Endodermal cell (in vitro differentiated cells): Measurements from ENCODE around the gene ARG1. TPM values are rescaled to one million over a fixed set of nuclear protein-coding genes. Genes with fewer than 3 reads are reported as not detected.

Source experiments
- DNase-seq: peaks from one replicate; pipeline ENCODE4 v3.0.0-alpha.2; 2017
- H3K27ac ChIP-seq: 2 replicates; pipeline ENCODE4 v1.5.1; 2013; ENCODE audit warnings: mild to moderate bottlenecking, low read depth, low read length, moderate library complexity
- H3K27me3 ChIP-seq: 2 replicates; pipeline ENCODE4 v1.6.1; 2013; ENCODE audit warnings: mild to moderate bottlenecking, low read length, moderate library complexity; ENCODE audit not compliant: insufficient read depth, control insufficient read depth, poor library complexity, severe bottlenecking
- H3K36me3 ChIP-seq: 2 replicates; pipeline ENCODE4 v1.7.0; 2013; ENCODE audit warnings: mild to moderate bottlenecking, low read length, moderate library complexity; ENCODE audit not compliant: control insufficient read depth, insufficient read depth
- H3K4me1 ChIP-seq: one replicate; pipeline ENCODE4 v1.7.0; 2013; ENCODE audit warnings: low read length; ENCODE audit not compliant: control insufficient read depth, insufficient read depth
- H3K4me3 ChIP-seq: 2 replicates; pipeline ENCODE4 v1.5.1; 2013; ENCODE audit warnings: mild to moderate bottlenecking, low read length, moderate library complexity
- H3K9ac ChIP-seq: 2 replicates; pipeline ENCODE4 v1.6.1; 2013; ENCODE audit warnings: mild to moderate bottlenecking, low read length, moderate library complexity; ENCODE audit not compliant: poor library complexity, severe bottlenecking; ENCODE audit errors: extremely low read depth
- H3K9me3 ChIP-seq: 2 replicates; pipeline ENCODE4 v1.6.1; 2013; ENCODE audit warnings: mild to moderate bottlenecking, low read length, moderate library complexity; ENCODE audit not compliant: control insufficient read depth
- H3K27ac Mint-ChIP-seq: 2 replicates; pipeline ENCODE4 v1.8.0; 2020; ENCODE audit warnings: mixed read lengths
- H3K27me3 Mint-ChIP-seq: 2 replicates; pipeline ENCODE4 v1.8.0; 2021; ENCODE audit warnings: mild to moderate bottlenecking, mixed read lengths; ENCODE audit not compliant: insufficient read depth
- H3K36me3 Mint-ChIP-seq: 2 replicates; pipeline ENCODE4 v1.8.0; 2020; ENCODE audit warnings: low read depth, mixed read lengths
- H3K4me1 Mint-ChIP-seq: 2 replicates; pipeline ENCODE4 v1.8.0; 2020; ENCODE audit warnings: mixed read lengths
- H3K4me3 Mint-ChIP-seq: 2 replicates; pipeline ENCODE4 v1.8.0; 2020; ENCODE audit warnings: mild to moderate bottlenecking, moderate library complexity, mixed read lengths
- H3K9me3 Mint-ChIP-seq: 2 replicates; pipeline ENCODE4 v1.8.0; 2020; ENCODE audit warnings: mild to moderate bottlenecking, mixed read lengths
- CTCF ChIP-seq: fragments of 200-600 bp; sonication (generic); conservative IDR thresholded peaks from 2 replicates; pipeline ENCODE4 v1.5.0; 2021; ENCODE audit warnings: antibody characterized with exemption, mild to moderate bottlenecking
- WGBS, 2 experiments: methylation state at CpG; one replicate each; pipeline versions ENCODE4 v1.1.5 to v1.1.7; 2013; ENCODE audit warnings: missing lambda C conversion rate in 2 of 2, mixed read lengths in 1 of 2; ENCODE audit not compliant: insufficient coverage in 1 of 2, insufficient read length in 1 of 2; 5-methylcytosine and 5-hydroxymethylcytosine counted together
- total RNA-seq, 2 donors: library from RNA; stranded (reverse); fragmentation: NEBNext Ultra II Directional in 1 of 2; extraction: Animal tissue kit (Norgen Biotek cat#: 25700) in 1 of 2; gene quantifications; 2 replicates in 1 of 2; 3 replicates in 1 of 2; pipeline ENCODE4 v1.2.1, GENCODE V29; 2021

ARG1 gene
- total RNA-seq, 2 donors from 2014 or later, result not detected

GRCh38 chr6:131558922-131559321 lies 14.1 kb upstream of the ARG1 start:
- Histone ChIP-seq H3K9me3 (no peaks in the 10 kb centered on the region), H3K4me3 (no peak overlapping the region), H3K9ac (no peak overlapping the region), H3K27ac (no peak overlapping the region), H3K27me3 (no peaks in the 10 kb centered on the region), H3K4me1 (no peaks in the 10 kb centered on the region), H3K36me3 (no peaks in the 10 kb centered on the region)
- Mint-ChIP-seq H3K9me3 (peaks cover 1% of the 10 kb centered on the region), H3K27me3 (peaks cover 2% of the 10 kb centered on the region), H3K36me3 (no peaks in the 10 kb centered on the region), H3K4me3 (no peak overlapping the region), H3K4me1 (no peaks in the 10 kb centered on the region), H3K27ac (no peak overlapping the region)
- DNase-seq, result no peak
- no peak for TF ChIP-seq CTCF
- WGBS, 2 experiments, result 91 to 98% methylated on average over 3 to 4 of the region's 4 CpGs

GRCh38 chr6:131561925-131562707 lies 10.9 kb upstream of the ARG1 start:
- Mint-ChIP-seq H3K36me3 (no peaks in the 10 kb centered on the region), H3K27me3 (peaks cover 2% of the 10 kb centered on the region), H3K4me3 (no peak overlapping the region), H3K4me1 (no peaks in the 10 kb centered on the region), H3K27ac (no peak overlapping the region), H3K9me3 (peaks cover 1% of the 10 kb centered on the region)
- H3K4me1 ChIP-seq, result no peaks in the 10 kb centered on the region
- TF ChIP-seq CTCF, result no peak
- H3K4me3 ChIP-seq, result no peak overlapping the region
- H3K9ac ChIP-seq, result no peak overlapping the region
- no peaks in the 10 kb centered on the region for H3K27me3 ChIP-seq
- H3K9me3 ChIP-seq, result no peaks in the 10 kb centered on the region
- H3K36me3 ChIP-seq, result no peaks in the 10 kb centered on the region
- no peak overlapping the region for H3K27ac ChIP-seq
- 94 to 100% methylated on average over 1 to 4 of the region's 4 CpGs for WGBS, 2 experiments
- no peak for DNase-seq

GRCh38 chr6:131565056-131565455 lies 8.0 kb upstream of the ARG1 start:
- Mint-ChIP-seq H3K4me3 (no peak overlapping the region), H3K9me3 (no peaks in the 10 kb centered on the region), H3K36me3 (no peaks in the 10 kb centered on the region)

More at GRCh38 chr6:131565056-131565455, 8.0 kb upstream of the ARG1 start:
- WGBS, 2 experiments, result 83 to 90% methylated on average over 1 to 2 of the region's 2 CpGs
- Histone ChIP-seq H3K9me3 (no peaks in the 10 kb centered on the region), H3K36me3 (no peaks in the 10 kb centered on the region), H3K4me1 (no peaks in the 10 kb centered on the region), H3K4me3 (no peak overlapping the region), H3K27me3 (no peaks in the 10 kb centered on the region), H3K27ac (no peak overlapping the region), H3K9ac (no peak overlapping the region)
- no peak for DNase-seq
- TF ChIP-seq CTCF, result no peak
- no peak overlapping the region for H3K27ac Mint-ChIP-seq
- H3K4me1 Mint-ChIP-seq, result no peaks in the 10 kb centered on the region
- H3K27me3 Mint-ChIP-seq, result peaks cover 6% of the 10 kb centered on the region
